Loucy (cell line): ENCODE measurements around the gene GFER.

ENCODE experiments used
- H2AFZ ChIP-seq: fragments of 200-600 bp; sonication (generic); 2 replicates; pipeline ENCODE4 v1.6.0; 2016; ENCODE audit warnings: antibody characterized with exemption, mild to moderate bottlenecking, low read length, moderate library complexity
- H3F3A ChIP-seq: fragments of 200-600 bp; 2 replicates; pipeline ENCODE4 v1.6.0; 2016; ENCODE audit warnings: antibody characterized with exemption, low read depth, mild to moderate bottlenecking
- H3K27me3 ChIP-seq: fragments of 200-600 bp; sonication (generic); 2 replicates; pipeline ENCODE4 v1.6.1; 2014; ENCODE audit warnings: low read length, mild to moderate bottlenecking; ENCODE audit not compliant: insufficient read depth, poor library complexity, severe bottlenecking
- H3K36me3 ChIP-seq: fragments of 200-600 bp; sonication (generic); 2 replicates; pipeline ENCODE4 v1.6.1; 2016; ENCODE audit warnings: low read length; ENCODE audit not compliant: insufficient read depth
- H3K4me1 ChIP-seq: fragments of 200-600 bp; sonication (generic); 2 replicates; pipeline ENCODE4 v1.5.1; 2014; ENCODE audit warnings: low read length, mild to moderate bottlenecking; ENCODE audit not compliant: insufficient read depth, poor library complexity, severe bottlenecking
- H3K4me2 ChIP-seq: fragments of 200-600 bp; sonication (generic); 2 replicates; pipeline ENCODE4 v1.6.0; 2014; ENCODE audit warnings: antibody characterized with exemption, low read length, low read depth, mild to moderate bottlenecking; ENCODE audit not compliant: poor library complexity, severe bottlenecking
- H3K4me3 ChIP-seq: fragments of 200-600 bp; sonication (generic); 2 replicates; pipeline ENCODE4 v1.5.1; 2014; ENCODE audit warnings: low read length, mild to moderate bottlenecking, mixed read lengths; ENCODE audit not compliant: poor library complexity, severe bottlenecking
- H3K79me2 ChIP-seq: fragments of 200-600 bp; sonication (generic); 2 replicates; pipeline ENCODE4 v1.6.1; 2014; ENCODE audit warnings: low read length; ENCODE audit not compliant: insufficient read depth
- H3K9ac ChIP-seq: fragments of 200-600 bp; sonication (generic); 2 replicates; pipeline ENCODE4 v1.6.0; 2014; ENCODE audit warnings: mild to moderate bottlenecking, low read depth, low read length, moderate library complexity; ENCODE audit not compliant: poor library complexity, severe bottlenecking
- H3K9me2 ChIP-seq: fragments of 200-600 bp; sonication (generic); replicated peaks from 2 replicates; pipeline ENCODE4 v1.6.1; 2016; ENCODE audit warnings: low read depth, low read length, mixed read lengths
- H3K9me3 ChIP-seq: fragments of 200-600 bp; sonication (generic); 2 replicates; pipeline ENCODE4 v1.6.1; 2014; ENCODE audit warnings: mild to moderate bottlenecking, antibody characterized with exemption, low read length, low read depth; ENCODE audit not compliant: insufficient read depth
- H4K20me1 ChIP-seq: fragments of 200-600 bp; sonication (generic); 2 replicates; pipeline ENCODE4 v1.6.0; 2014; ENCODE audit warnings: antibody characterized with exemption, low read length, mild to moderate bottlenecking; ENCODE audit not compliant: insufficient read depth, poor library complexity, severe bottlenecking
- EZH2phosphoT487 ChIP-seq: fragments of 200-600 bp; IDR thresholded peaks from 2 replicates; pipeline ENCODE4 v1.6.1; 2018; ENCODE audit warnings: antibody characterized with exemption, mild to moderate bottlenecking, moderate library complexity, borderline replicate concordance
- TF ChIP-seq, protein P1 (sequence below): fragments of 200-600 bp; sonication (generic); conservative IDR thresholded peaks from 2 replicates; pipeline ENCODE4 v1.5.1; 2014; ENCODE audit warnings: mild to moderate bottlenecking, antibody characterized with exemption, low read length

The GFER gene

GRCh38 chr16:2022723-2023091 is 38.7 kb downstream of the GFER start:
- Histone ChIP-seq H3K79me2 (no peaks in the 10 kb centered on the region), H3F3A (no peaks in the 10 kb centered on the region), H3K9ac (peak overlapping the region; percentile 36), H3K9me2 (no peaks in the 10 kb centered on the region), H3K4me1 (peaks cover 10% of the 10 kb centered on the region), H2AFZ (peak overlapping the region; percentile 93), H3K4me3 (peak overlapping the region; percentile 68), H3K4me2 (peak overlapping the region; percentile 76), H4K20me1 (no peaks in the 10 kb centered on the region), H3K36me3 (no peaks in the 10 kb centered on the region), H3K27me3 (peaks cover 4% of the 10 kb centered on the region), H3K9me3 (no peaks in the 10 kb centered on the region)
- no peak for TF ChIP-seq EZH2phosphoT487
- TF ChIP-seq, protein P1, sequence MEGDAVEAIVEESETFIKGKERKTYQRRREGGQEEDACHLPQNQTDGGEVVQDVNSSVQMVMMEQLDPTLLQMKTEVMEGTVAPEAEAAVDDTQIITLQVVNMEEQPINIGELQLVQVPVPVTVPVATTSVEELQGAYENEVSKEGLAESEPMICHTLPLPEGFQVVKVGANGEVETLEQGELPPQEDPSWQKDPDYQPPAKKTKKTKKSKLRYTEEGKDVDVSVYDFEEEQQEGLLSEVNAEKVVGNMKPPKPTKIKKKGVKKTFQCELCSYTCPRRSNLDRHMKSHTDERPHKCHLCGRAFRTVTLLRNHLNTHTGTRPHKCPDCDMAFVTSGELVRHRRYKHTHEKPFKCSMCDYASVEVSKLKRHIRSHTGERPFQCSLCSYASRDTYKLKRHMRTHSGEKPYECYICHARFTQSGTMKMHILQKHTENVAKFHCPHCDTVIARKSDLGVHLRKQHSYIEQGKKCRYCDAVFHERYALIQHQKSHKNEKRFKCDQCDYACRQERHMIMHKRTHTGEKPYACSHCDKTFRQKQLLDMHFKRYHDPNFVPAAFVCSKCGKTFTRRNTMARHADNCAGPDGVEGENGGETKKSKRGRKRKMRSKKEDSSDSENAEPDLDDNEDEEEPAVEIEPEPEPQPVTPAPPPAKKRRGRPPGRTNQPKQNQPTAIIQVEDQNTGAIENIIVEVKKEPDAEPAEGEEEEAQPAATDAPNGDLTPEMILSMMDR, result no peak

DNA sequence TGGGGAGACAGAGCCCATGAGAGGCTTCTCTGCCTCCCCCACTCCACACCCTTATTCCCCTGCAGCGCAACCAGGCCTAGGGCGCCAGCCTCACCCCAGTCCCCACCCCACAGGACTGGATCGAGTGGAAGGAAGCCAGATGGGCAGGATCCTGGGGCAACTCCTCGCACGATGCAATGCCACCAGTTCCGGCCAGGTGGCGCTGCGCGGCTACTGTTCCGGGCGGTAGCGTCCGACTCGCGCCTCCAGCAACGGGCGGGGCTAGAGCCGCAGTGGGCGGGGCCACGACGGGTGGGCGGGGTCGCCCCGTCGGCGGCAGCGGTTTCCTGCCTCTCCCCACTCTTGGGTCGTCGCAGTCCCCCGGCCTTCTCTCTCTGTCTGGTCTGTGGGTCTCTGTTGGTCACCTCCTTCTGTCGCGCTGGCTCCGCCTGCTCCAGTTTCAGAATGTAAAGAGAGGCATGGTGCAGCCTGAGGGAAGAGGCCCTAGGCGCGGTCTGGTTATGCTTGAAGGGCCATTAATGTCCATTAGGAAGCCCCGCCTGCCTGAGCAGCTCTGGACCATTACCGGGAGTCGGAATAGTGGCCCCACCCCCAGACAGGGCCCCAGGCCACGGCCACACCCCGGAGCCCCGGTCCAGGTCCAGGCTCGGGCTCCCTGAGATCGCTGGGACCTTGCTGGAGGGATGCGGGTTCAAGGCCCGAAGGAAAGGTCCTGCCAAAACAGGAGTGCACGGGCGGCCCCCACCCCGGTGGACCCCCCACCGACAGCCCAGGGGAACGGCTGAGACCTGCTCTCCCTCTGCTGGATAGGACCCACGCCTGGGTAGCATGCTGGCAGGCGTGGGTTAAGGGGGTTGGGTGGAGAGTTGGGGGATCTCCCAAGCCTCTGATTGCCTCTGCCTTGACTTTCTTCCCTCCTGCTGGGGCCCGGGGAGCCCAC is 39.4 kb downstream of the GFER start:
- Histone ChIP-seq H3K36me3 (no peaks in the 10 kb centered on the region), H3F3A (no peaks in the 10 kb centered on the region), H3K4me2 (peak overlapping the region; percentile 76), H3K27me3 (peaks cover 4% of the 10 kb centered on the region), H3K9ac (peak overlapping the region; percentile 55), H2AFZ (peak overlapping the region; percentile 93), H3K79me2 (no peaks in the 10 kb centered on the region), H3K9me3 (no peaks in the 10 kb centered on the region), H3K4me1 (peaks cover 10% of the 10 kb centered on the region), H3K4me3 (peak overlapping the region; percentile 68), H4K20me1 (no peaks in the 10 kb centered on the region), H3K9me2 (no peaks in the 10 kb centered on the region)
- TF ChIP-seq, protein P1, result peak; percentile 67
- no peak for TF ChIP-seq EZH2phosphoT487

DNA sequence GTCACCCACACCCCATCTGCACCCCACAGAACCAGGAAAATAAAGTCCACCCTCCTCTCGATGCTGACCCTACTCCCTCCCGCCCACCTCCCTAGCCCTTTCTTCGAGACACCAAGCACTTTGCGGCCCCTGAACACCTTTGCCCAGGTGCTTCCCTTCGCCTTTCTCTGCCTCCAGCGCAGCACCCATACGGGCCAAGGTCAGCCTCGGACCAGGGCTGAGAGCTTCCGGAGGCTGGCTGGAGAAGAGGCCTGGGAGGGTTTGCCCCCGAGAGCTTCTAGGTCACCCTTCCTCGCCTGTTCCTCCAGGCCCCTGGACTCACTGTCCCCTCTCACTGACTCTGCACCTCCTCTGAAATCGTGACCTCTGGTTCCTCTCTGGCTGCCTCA is 40.0 kb downstream of the GFER start:
- Histone ChIP-seq H3K4me2 (no peak overlapping the region), H3K4me1 (peaks cover 10% of the 10 kb centered on the region), H4K20me1 (no peaks in the 10 kb centered on the region), H3K27me3 (peaks cover 4% of the 10 kb centered on the region), H3F3A (no peaks in the 10 kb centered on the region), H3K9me2 (no peaks in the 10 kb centered on the region), H3K9me3 (no peaks in the 10 kb centered on the region), H3K4me3 (no peak overlapping the region), H3K36me3 (no peaks in the 10 kb centered on the region), H2AFZ (no peak overlapping the region), H3K9ac (no peak overlapping the region), H3K79me2 (no peaks in the 10 kb centered on the region)
- TF ChIP-seq, protein P1, result no peak
- TF ChIP-seq EZH2phosphoT487, result no peak
